ENCODE data around the gene MYBPHL. TPM values are rescaled to one million over a fixed set of nuclear protein-coding genes. Genes with fewer than 3 reads are reported as not detected.

MYBPHL gene
- total and polyA plus RNA-seq, 12 donors, result 0.23 to 2.7 (median 0.51) TPM; not detected in 1

GRCh38 chr1:109301874-109302273 is 4.9 kb downstream of the MYBPHL start:
- H3K27ac ChIP-seq, result no peak overlapping the region
- no peak for ATAC-seq

GRCh38 chr1:109300650-109301151 is 6.1 kb downstream of the MYBPHL start:
- peaks cover 4 to 58% (median 42%) of the 10 kb centered on the region in 9 donors for H3K4me1 ChIP-seq
- H3K9me3 ChIP-seq, result no peaks in the 10 kb centered on the region
- DNase-seq, result no peak
- intact Hi-C loops (cut with DNase I), result no loop called here
- H3K36me3 ChIP-seq, result no peaks in the 10 kb centered on the region
- no peak for TF ChIP-seq CTCF (IDR thresholded peaks at IDR 0.05)
- 74 to 86% methylated on average over 16 of the region's 16 CpGs for WGBS, 2 donors
- H3K27me3 ChIP-seq, result peaks cover 0 to under 1% (median 0%) of the 10 kb centered on the region in 7 donors
- H3K27ac ChIP-seq, result peak overlapping the region in 5 of 10 donors; percentile 62 to 80 (median 75)
- no peak for ATAC-seq
- H3K4me3 ChIP-seq, result no peak overlapping the region

More at GRCh38 chr1:109301874-109302273, 4.9 kb downstream of the MYBPHL start:
- DNase-seq, result no peak
- no peak for TF ChIP-seq CTCF (IDR thresholded peaks at IDR 0.05)
- Histone ChIP-seq H3K36me3 (no peaks in the 10 kb centered on the region), H3K4me3 (no peak overlapping the region), H3K27me3 (no peaks in the 10 kb centered on the region), H3K9me3 (no peaks in the 10 kb centered on the region), H3K4me1 (peaks cover 6 to 69% (median 50%) of the 10 kb centered on the region in 9 donors)
- WGBS, 2 donors, result 86 to 89% methylated on average over 5 of the region's 5 CpGs
- intact Hi-C loops (cut with DNase I), result no loop called here

- peaks cover 4 to 48% (median 33%) of the 10 kb centered on the region in 9 donors for H3K4me1 ChIP-seq
- intact Hi-C loops (cut with DNase I), result no loop called here
- 53 to 59% methylated on average over 20 of the region's 20 CpGs for WGBS, 2 donors
- TF ChIP-seq CTCF (IDR thresholded peaks at IDR 0.05), result no peak
- peak overlapping the region in 1 of 10 donors; percentile 3 for H3K4me3 ChIP-seq
- no peaks in the 10 kb centered on the region for H3K9me3 ChIP-seq
- peaks cover 0 to 5% (median 0%) of the 10 kb centered on the region in 7 donors for H3K27me3 ChIP-seq
- DNase-seq, result peak; percentile 70 to 87
- H3K36me3 ChIP-seq, result no peaks in the 10 kb centered on the region
- peak overlapping the region; percentile 25 to 80 (median 67) for H3K27ac ChIP-seq
- peak; percentile 50 to 85 (median 67) for ATAC-seq
These were observed 7.1 kb downstream of the MYBPHL start for GRCh38 chr1:109299558-109300343.

- Histone ChIP-seq H3K27me3 (peaks cover 0 to 5% (median 0%) of the 10 kb centered on the region in 7 donors), H3K4me1 (peaks cover 4 to 40% (median 29%) of the 10 kb centered on the region in 9 donors), H3K36me3 (no peaks in the 10 kb centered on the region), H3K27ac (peak overlapping the region; percentile 25 to 80 (median 60)), H3K4me3 (no peak overlapping the region), H3K9me3 (no peaks in the 10 kb centered on the region)
- intact Hi-C loops (cut with DNase I), result no loop called here
- peak in 7 of 8 donors; percentile 32 to 82 (median 71) for ATAC-seq
- no peak for TF ChIP-seq CTCF (IDR thresholded peaks at IDR 0.05)
- WGBS, 2 donors, result 24 to 34% methylated on average over 11 of the region's 11 CpGs
- peak; percentile 44 to 66 for DNase-seq
These were observed 7.9 kb downstream of the MYBPHL start for GRCh38 chr1:109298666-109299557.

All from heart right ventricle (tissue), 16 donors.